H9 (cell line): ENCODE data around the gene ERAP2. TPM values are rescaled to one million over a fixed set of nuclear protein-coding genes. Genes with fewer than 3 reads are reported as not detected.

Experiments
- DNase-seq: peaks from one replicate; pipeline ENCODE4 v3.0.0-alpha.2; 2017
- H2AFZ ChIP-seq: one replicate; pipeline ENCODE4 v1.6.1; 2013; ENCODE audit warnings: mild to moderate bottlenecking, low read length, control low read depth, moderate library complexity
- H2AK5ac ChIP-seq: 2 replicates; pipeline ENCODE4 v1.6.1; 2013; ENCODE audit warnings: low read length, control low read depth, mixed read lengths; ENCODE audit not compliant: insufficient read length
- H2BK120ac ChIP-seq: one replicate; pipeline ENCODE4 v1.6.1; 2013; ENCODE audit warnings: low read depth, mild to moderate bottlenecking, low read length, control low read depth, inconsistent platforms; ENCODE audit not compliant: poor library complexity, severe bottlenecking
- H2BK12ac ChIP-seq: 2 replicates; pipeline ENCODE4 v1.6.1; 2013; ENCODE audit warnings: low read length, control low read depth, mixed read lengths, low read depth; ENCODE audit not compliant: insufficient read length
- H2BK15ac ChIP-seq: 2 replicates; pipeline ENCODE4 v1.6.1; 2013; ENCODE audit warnings: low read depth, low read length, control low read depth
- H2BK20ac ChIP-seq: one replicate; pipeline ENCODE4 v1.6.1; 2013; ENCODE audit warnings: low read depth, mild to moderate bottlenecking, low read length, control low read depth, inconsistent platforms; ENCODE audit not compliant: poor library complexity, severe bottlenecking
- H2BK5ac ChIP-seq: 2 replicates; pipeline ENCODE4 v1.6.1; 2013; ENCODE audit warnings: low read length, control low read depth, mixed read lengths; ENCODE audit not compliant: insufficient read length
- H3K14ac ChIP-seq: 2 replicates; pipeline ENCODE4 v1.6.1; 2013; ENCODE audit warnings: low read length, control low read depth; ENCODE audit not compliant: insufficient read depth
- H3K18ac ChIP-seq: 2 replicates; pipeline ENCODE4 v1.6.1; 2013; ENCODE audit warnings: low read depth, mild to moderate bottlenecking, mixed read lengths, low read length, control low read depth; ENCODE audit not compliant: insufficient read length
- H3K23ac ChIP-seq: 2 replicates; pipeline ENCODE4 v1.6.1; 2013; ENCODE audit warnings: low read length, control low read depth, mixed read lengths, low read depth; ENCODE audit not compliant: insufficient read length
- H3K23me2 ChIP-seq: 2 replicates; pipeline ENCODE4 v1.6.1; 2013; ENCODE audit warnings: low read depth, mild to moderate bottlenecking, mixed read lengths, low read length, control low read depth; ENCODE audit not compliant: insufficient read length, poor library complexity, severe bottlenecking
- H3K27ac ChIP-seq: 2 replicates; pipeline ENCODE4 v1.5.1; 2013; ENCODE audit warnings: low read length, control low read depth, mixed read lengths, low read depth; ENCODE audit not compliant: insufficient read length
- H3K27me3 ChIP-seq: 2 replicates; pipeline ENCODE4 v1.6.1; 2013; ENCODE audit warnings: low read length, control low read depth, inconsistent platforms; ENCODE audit not compliant: insufficient read depth
- H3K4ac ChIP-seq: 2 replicates; pipeline ENCODE4 v1.6.1; 2013; ENCODE audit warnings: low read depth, mild to moderate bottlenecking, control low read depth, inconsistent platforms, low read length, moderate library complexity
- H3K4me1 ChIP-seq: 2 replicates; pipeline ENCODE4 v1.6.1; 2013; ENCODE audit warnings: low read length, control low read depth, inconsistent platforms; ENCODE audit not compliant: insufficient read depth
- H3K4me2 ChIP-seq: 2 replicates; pipeline ENCODE4 v1.6.1; 2013; ENCODE audit warnings: low read length, control low read depth, mixed read lengths; ENCODE audit not compliant: insufficient read length, insufficient read depth
- H3K56ac ChIP-seq: 2 replicates; pipeline ENCODE4 v1.6.1; 2013; ENCODE audit warnings: low read depth, mild to moderate bottlenecking, mixed read lengths, low read length, control low read depth; ENCODE audit not compliant: insufficient read length
- H3K79me1 ChIP-seq: 2 replicates; pipeline ENCODE4 v1.6.1; 2013; ENCODE audit warnings: low read depth, mild to moderate bottlenecking, moderate library complexity, low read length, control low read depth, inconsistent platforms; ENCODE audit not compliant: insufficient read depth, poor library complexity, severe bottlenecking
- H3K79me2 ChIP-seq: 2 replicates; pipeline ENCODE4 v1.6.1; 2013; ENCODE audit warnings: low read length, control low read depth, inconsistent platforms; ENCODE audit not compliant: insufficient read depth
- H3K9ac ChIP-seq: 2 replicates; pipeline ENCODE4 v1.6.1; 2013; ENCODE audit warnings: low read length, control low read depth, mixed read lengths; ENCODE audit not compliant: insufficient read length; ENCODE audit errors: extremely low read depth
- H3K9me3 ChIP-seq: one replicate; pipeline ENCODE4 v1.6.1; 2013; ENCODE audit warnings: low read depth, low read length, inconsistent platforms; ENCODE audit not compliant: control insufficient read depth
- H3T11ph ChIP-seq: one replicate; pipeline ENCODE4 v1.6.1; 2013; ENCODE audit warnings: mild to moderate bottlenecking, low read length, control low read depth, inconsistent platforms
- H4K20me1 ChIP-seq: one replicate; pipeline ENCODE4 v1.6.1; 2013; ENCODE audit not compliant: control insufficient read depth, insufficient read length, insufficient read depth
- H4K5ac ChIP-seq: 2 replicates; pipeline ENCODE4 v1.6.1; 2013; ENCODE audit warnings: low read depth, mild to moderate bottlenecking, mixed read lengths, low read length, control low read depth; ENCODE audit not compliant: insufficient read length
- H4K8ac ChIP-seq: replicated peaks from 2 replicates; pipeline ENCODE4 v1.6.1; 2013; ENCODE audit warnings: low read length, control low read depth, mixed read lengths, low read depth; ENCODE audit not compliant: insufficient read length
- H4K91ac ChIP-seq: 2 replicates; pipeline ENCODE4 v1.6.1; 2013; ENCODE audit warnings: low read depth, mild to moderate bottlenecking, moderate library complexity, mixed read lengths, low read length, control low read depth; ENCODE audit not compliant: insufficient read length
- H3K27ac Mint-ChIP-seq, 3 experiments: 2 replicates in 2 of 3; 3 replicates in 1 of 3; pipeline ENCODE4 v1.8.0; 2020 to 2021; ENCODE audit warnings: mixed read lengths in 3 of 3, mild to moderate bottlenecking in 1 of 3, moderate library complexity in 1 of 3
- H3K27me3 Mint-ChIP-seq: 2 replicates; pipeline ENCODE4 v1.8.0; 2021; ENCODE audit warnings: low read depth, mild to moderate bottlenecking, moderate library complexity, mixed read lengths
- H3K36me3 Mint-ChIP-seq, 3 experiments: 2 replicates in 2 of 3; 3 replicates in 1 of 3; pipeline ENCODE4 v1.8.0; 2020 to 2021; ENCODE audit warnings: low read depth in 3 of 3, mixed read lengths in 3 of 3; ENCODE audit not compliant: insufficient read depth in 1 of 3
- H3K4me1 Mint-ChIP-seq, 2 experiments: 2 replicates each; pipeline ENCODE4 v1.8.0; 2020; ENCODE audit warnings: mixed read lengths in 2 of 2
- H3K4me3 Mint-ChIP-seq, 2 experiments: 2 replicates in 1 of 2; 3 replicates in 1 of 2; pipeline ENCODE4 v1.8.0; 2020 to 2021; ENCODE audit warnings: mild to moderate bottlenecking in 2 of 2, mixed read lengths in 2 of 2, moderate library complexity in 1 of 2
- H3K9me3 Mint-ChIP-seq, 2 experiments: 2 replicates in 1 of 2; 3 replicates in 1 of 2; pipeline ENCODE4 v1.8.0; 2020; ENCODE audit warnings: mild to moderate bottlenecking in 2 of 2, mixed read lengths in 2 of 2, moderate library complexity in 1 of 2
- CTCF ChIP-seq: fragments of 200-600 bp; sonication (generic); conservative IDR thresholded peaks from 3 replicates; pipeline ENCODE4 v1.8.0; 2021; ENCODE audit warnings: antibody characterized with exemption, mild to moderate bottlenecking
- WGBS: extraction: QIAGEN DNeasy Blood & Tissue Kit; methylation state at CpG from one replicate; pipeline ENCODE4 v1.1.7; 2013; ENCODE audit warnings: missing lambda C conversion rate, low lambda C conversion rate, mixed read lengths; ENCODE audit not compliant: insufficient read length; ENCODE audit errors: extremely low coverage; 5-methylcytosine and 5-hydroxymethylcytosine counted together
- total RNA-seq: library from RNA; stranded (reverse); gene quantifications from 2 replicates; pipeline ENCODE4 v1.2.1, GENCODE V29; 2021

ERAP2 gene
- total RNA-seq, 1 experiment from 2014 or later: 0.09 TPM

- no peaks in the 10 kb centered on the region for H3K9me3 Mint-ChIP-seq
- Histone ChIP-seq H4K91ac (no peak overlapping the region), H3K27ac (no peak overlapping the region), H3K79me1 (no peaks in the 10 kb centered on the region), H3K23me2 (no peaks in the 10 kb centered on the region), H2BK120ac (no peak overlapping the region), H3K4me1 (no peaks in the 10 kb centered on the region), H3K14ac (no peak overlapping the region), H3K4ac (no peak overlapping the region), H2BK5ac (no peak overlapping the region), H4K5ac (no peak overlapping the region), H3K56ac (no peak overlapping the region), H4K8ac (no peak overlapping the region), H3K4me2 (no peak overlapping the region), H4K20me1 (no peaks in the 10 kb centered on the region), H2AK5ac (no peak overlapping the region), H3K79me2 (no peaks in the 10 kb centered on the region), H3K9me3 (no peaks in the 10 kb centered on the region), H3K18ac (no peak overlapping the region), H3K27me3 (no peaks in the 10 kb centered on the region), H2BK20ac (no peak overlapping the region), H2BK15ac (no peak overlapping the region), H3K9ac (no peak overlapping the region), H3K23ac (no peak overlapping the region), H2AFZ (no peak overlapping the region), H2BK12ac (no peak overlapping the region), H3T11ph (no peak overlapping the region)
- H3K27ac Mint-ChIP-seq: no peak overlapping the region
- TF ChIP-seq CTCF: no peak
- no peaks in the 10 kb centered on the region for H3K36me3 Mint-ChIP-seq
- no peak overlapping the region for H3K4me3 Mint-ChIP-seq
- H3K27me3 Mint-ChIP-seq: no peaks in the 10 kb centered on the region
- no peak for DNase-seq
- WGBS: no CpG with 5 or more reads among the region's 3 CpGs
- H3K4me1 Mint-ChIP-seq: no peaks in the 10 kb centered on the region
Measured at GRCh38 chr5:96905864-96906263, 29.6 kb downstream of the ERAP2 start.
